Mononuclear cell (primary cell): ENCODE data around the gene SORCS2. TPM values are rescaled to one million over a fixed set of nuclear protein-coding genes. Genes with fewer than 3 reads are reported as not detected.

ENCODE experiments used
- H3K27me3 ChIP-seq: 2 replicates; pipeline ENCODE4 v1.6.0; 2011; ENCODE audit warnings: low read length, control low read depth; ENCODE audit not compliant: insufficient read depth
- H3K4me1 ChIP-seq: 2 replicates; pipeline ENCODE4 v1.5.1; 2011; ENCODE audit warnings: mild to moderate bottlenecking, low read length, control low read depth; ENCODE audit not compliant: insufficient read depth
- H3K4me3 ChIP-seq: 2 replicates; pipeline ENCODE4 v1.5.1; 2011; ENCODE audit warnings: mild to moderate bottlenecking, low read length, moderate library complexity
- H3K9me3 ChIP-seq: 2 replicates; pipeline ENCODE4 v1.5.1; 2011; ENCODE audit warnings: low read depth, mild to moderate bottlenecking, control low read depth, low read length
- total RNA-seq: library from RNA; depleted of rRNA; stranded (reverse); fragments of >200 nt; gene quantifications from one replicate; pipeline ENCODE4 v1.2.3, GENCODE V29; 2012

Gene SORCS2
- total RNA-seq, 1 donor, result 0.10 TPM

DNA sequence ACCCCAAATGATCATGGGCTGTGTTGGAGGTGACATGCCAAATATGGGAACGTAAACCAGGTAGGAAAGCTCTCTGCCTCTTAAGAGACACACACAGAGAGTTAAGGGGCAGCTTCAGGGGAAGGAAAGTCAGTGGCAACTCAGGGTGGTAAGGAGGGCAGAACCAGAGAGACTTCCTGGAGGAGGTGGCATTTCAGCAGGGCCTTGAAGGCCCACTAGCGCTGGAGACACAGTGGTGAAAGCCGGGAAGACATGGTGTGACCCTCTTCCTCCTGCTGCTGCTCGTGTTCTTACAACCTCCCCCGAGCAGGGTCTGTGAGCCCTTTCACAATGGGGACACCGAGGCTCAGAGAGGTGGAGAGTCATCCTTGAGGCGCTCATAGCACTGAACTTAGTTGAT lies 68.2 kb downstream of the SORCS2 start:
- H3K4me1 ChIP-seq, result no peaks in the 10 kb centered on the region
- H3K9me3 ChIP-seq, result no peaks in the 10 kb centered on the region
- no peaks in the 10 kb centered on the region for H3K27me3 ChIP-seq
- no peak overlapping the region for H3K4me3 ChIP-seq

DNA sequence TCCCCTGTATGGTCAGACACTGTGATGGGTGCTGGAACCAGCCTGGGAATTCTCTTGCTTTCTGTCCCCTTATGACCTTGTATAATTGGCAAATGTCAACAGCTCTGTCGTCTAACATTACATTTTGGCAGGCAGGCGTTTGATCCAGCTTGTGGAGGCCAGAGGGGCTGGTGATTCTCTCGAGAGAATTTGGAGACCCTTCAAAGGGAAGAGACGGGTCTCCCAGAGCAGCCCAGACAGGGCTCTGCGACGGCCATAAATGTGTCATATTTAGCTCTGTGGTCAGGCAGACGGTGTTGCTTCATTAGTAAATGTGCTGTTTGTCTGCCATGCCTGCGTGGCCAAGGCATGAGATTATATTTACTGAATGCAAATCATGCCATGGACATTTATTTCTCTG lies 68.7 kb downstream of the SORCS2 start:
- H3K9me3 ChIP-seq, result no peaks in the 10 kb centered on the region
- H3K4me1 ChIP-seq, result no peaks in the 10 kb centered on the region
- no peak overlapping the region for H3K4me3 ChIP-seq
- no peaks in the 10 kb centered on the region for H3K27me3 ChIP-seq

DNA sequence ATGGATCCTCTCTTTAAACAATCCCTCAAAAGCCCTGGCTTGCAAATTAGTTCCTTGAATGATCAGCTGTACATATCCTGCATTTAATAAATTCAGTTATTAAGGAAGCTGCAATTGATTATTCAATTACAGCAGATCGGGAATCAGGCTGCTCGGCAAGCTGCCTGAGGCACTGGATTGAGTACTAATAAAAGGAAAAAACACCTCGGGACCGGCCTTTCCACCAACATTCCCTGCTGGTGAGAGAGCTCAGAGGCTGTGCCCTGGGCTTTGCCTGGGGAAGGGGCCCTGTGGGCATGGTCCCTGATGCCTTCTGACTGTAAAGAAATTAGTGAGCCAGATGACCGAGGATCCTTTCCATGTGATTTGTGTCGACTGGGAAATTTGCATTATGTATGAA lies 69.2 kb downstream of the SORCS2 start:
- Histone ChIP-seq H3K9me3 (no peaks in the 10 kb centered on the region), H3K4me1 (no peaks in the 10 kb centered on the region), H3K27me3 (no peaks in the 10 kb centered on the region), H3K4me3 (no peak overlapping the region)

DNA sequence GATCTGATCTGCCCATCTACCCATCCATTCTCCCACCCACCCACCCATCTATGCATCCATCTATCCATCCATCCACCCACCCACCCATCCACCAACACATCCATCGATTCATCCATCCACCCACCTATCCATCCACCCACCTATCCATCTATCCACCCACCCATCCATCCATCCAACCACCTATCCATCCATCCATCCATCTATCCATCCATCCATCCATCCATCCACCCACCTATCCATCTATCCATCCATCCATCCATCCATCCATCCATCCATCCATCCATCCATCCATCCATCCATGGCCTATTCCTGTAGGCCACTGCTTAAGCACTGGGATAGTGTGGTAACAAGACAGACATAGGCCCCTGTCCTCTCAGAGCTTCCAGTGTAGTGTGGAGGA lies 69.8 kb downstream of the SORCS2 start:
- Histone ChIP-seq H3K9me3 (no peaks in the 10 kb centered on the region), H3K27me3 (no peaks in the 10 kb centered on the region), H3K4me1 (no peaks in the 10 kb centered on the region), H3K4me3 (no peak overlapping the region)

DNA sequence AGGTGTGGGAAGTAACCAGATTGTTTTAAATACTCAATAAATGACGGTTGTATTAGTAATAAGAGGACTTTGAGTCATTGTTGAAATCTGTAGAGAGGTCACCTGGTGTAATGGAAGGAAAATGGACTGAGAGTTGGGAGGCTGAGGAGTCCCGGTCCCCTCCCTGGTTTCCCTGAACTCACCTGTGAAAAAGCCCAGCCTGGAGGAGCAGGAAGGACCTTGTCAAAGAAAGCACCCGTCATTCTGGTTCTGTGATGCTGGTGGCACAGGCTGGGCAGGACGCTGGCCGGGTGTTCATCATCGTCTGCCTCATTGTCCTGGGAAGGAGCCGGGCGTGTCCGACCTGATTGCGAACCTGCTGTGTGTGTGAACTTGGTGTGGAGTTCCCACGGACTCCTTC lies 70.8 kb downstream of the SORCS2 start:
- Histone ChIP-seq H3K9me3 (no peaks in the 10 kb centered on the region), H3K4me1 (no peaks in the 10 kb centered on the region), H3K4me3 (no peak overlapping the region), H3K27me3 (no peaks in the 10 kb centered on the region)

DNA sequence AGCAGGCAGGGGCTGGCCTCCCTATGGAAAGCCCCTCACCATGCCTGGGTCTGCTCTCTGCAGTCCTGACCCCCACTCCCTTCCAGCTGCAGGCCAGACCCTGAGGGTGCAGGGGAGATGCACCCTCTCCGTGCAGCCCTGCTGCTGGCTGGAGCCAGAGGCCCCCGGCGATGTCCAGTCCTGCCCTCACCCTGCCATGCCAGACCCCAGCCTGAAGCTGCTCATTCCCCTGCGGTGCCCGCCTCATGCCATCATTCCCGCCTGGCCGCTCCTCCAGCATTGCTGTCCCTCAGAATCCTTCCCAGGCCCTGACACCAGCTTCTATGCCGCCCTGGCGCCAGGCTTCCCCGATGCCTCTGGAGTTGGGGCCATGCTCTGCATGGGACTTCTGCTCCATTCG lies 72.4 kb downstream of the SORCS2 start:
- no peaks in the 10 kb centered on the region for H3K4me1 ChIP-seq
- H3K27me3 ChIP-seq, result no peaks in the 10 kb centered on the region
- H3K9me3 ChIP-seq, result no peaks in the 10 kb centered on the region
- H3K4me3 ChIP-seq, result no peak overlapping the region

DNA sequence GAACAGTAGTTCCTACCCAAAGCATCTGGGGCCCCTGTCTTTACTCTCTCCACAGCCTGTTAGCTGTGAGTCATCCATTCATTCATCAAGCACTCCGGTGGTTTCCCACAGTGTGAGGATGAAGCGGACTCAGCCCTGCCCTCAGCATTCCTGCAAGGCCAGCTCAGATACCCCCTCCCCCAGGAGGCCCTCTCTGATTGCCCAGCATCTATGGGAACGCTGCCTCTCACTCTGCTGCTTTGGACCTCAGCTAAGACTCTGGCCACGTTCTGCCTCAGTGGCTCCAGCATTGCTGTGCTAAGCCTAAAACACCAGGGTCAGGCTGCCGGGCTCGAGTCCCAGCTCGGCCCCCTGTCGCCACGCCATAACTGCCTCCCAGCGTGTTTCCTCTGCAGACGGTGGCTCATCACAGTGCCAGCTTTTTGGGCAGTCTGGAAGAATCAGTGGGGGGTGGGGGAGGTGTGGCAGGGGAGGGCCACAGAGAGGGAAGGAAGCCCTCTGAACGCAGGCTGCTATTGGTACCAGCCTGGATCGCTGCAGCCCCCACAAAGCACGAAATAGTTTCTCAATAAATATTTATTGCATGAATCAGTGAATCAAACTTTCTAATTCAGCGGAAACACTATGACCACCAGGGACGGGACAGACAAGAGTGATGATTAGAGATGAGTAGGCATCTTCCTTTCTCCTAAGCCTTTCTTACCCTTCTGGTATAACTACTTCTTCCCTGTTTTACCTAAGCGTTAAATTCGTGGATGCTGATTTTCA lies 74.4 kb downstream of the SORCS2 start:
- H3K4me3 ChIP-seq, result no peak overlapping the region
- no peaks in the 10 kb centered on the region for H3K9me3 ChIP-seq
- H3K4me1 ChIP-seq, result no peaks in the 10 kb centered on the region
- H3K27me3 ChIP-seq, result no peaks in the 10 kb centered on the region

DNA sequence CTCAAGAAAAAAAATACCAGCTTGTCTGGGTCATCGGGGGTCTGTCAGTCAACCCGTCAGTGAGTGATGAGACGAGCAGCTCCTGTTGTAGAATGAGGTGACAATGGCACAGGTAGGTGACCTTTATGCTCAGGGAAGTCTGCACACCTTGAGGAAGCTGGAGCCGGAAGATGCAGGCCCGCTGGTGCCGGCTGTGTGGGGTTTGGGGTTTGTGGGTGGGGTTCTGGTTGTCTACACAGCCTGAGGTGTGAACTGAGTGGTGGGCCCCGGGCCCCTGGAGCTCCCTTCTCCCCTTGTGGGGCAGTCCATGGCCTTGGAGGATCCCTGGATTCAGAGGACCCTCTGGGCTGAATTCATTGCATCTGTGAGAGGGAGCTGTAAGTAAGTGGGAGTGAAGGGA lies 75.5 kb downstream of the SORCS2 start:
- no peaks in the 10 kb centered on the region for H3K27me3 ChIP-seq
- H3K9me3 ChIP-seq, result no peaks in the 10 kb centered on the region
- no peak overlapping the region for H3K4me3 ChIP-seq
- H3K4me1 ChIP-seq, result no peaks in the 10 kb centered on the region

DNA sequence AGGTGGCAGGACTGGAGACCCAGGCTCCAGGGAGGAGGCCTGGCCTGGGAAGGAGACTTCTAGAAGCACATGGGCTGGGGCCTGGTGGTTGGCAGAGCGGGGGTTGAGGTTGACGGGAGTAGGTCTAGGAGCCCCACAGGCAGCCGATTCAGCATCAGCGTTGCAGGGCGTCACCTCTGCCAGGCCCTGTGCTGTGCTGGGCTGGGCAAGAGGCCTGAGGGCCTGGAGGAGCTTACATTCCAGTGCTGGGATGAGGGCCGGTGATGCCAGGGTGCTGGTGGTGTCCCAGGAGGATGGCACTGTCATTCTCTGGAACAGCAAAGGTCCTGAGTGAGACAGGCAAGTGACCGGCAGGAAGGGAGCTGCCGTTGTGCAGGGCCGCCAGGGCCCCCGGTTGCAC lies 76.6 kb downstream of the SORCS2 start:
- no peaks in the 10 kb centered on the region for H3K9me3 ChIP-seq
- no peaks in the 10 kb centered on the region for H3K4me1 ChIP-seq
- H3K27me3 ChIP-seq, result no peaks in the 10 kb centered on the region
- no peak overlapping the region for H3K4me3 ChIP-seq

DNA sequence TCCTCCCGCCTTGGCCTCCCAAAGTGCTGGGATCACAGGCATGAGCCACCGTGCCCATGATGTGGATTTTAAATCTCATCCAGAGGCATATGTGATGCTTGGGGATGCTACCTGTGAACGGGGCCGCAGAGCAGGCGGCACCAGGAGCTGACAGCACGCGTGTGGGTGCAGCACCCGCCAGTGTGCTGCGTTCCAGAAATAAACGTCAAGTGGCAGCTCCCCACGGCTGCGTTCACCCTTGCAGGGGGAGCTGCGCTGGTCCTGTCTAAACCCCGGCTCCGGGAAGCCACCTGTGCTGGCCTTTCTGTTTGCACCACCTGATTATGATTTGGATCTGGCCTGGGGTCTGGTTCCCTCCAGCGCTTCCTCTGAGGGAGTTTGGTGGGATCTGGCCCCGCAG lies 77.8 kb downstream of the SORCS2 start:
- H3K9me3 ChIP-seq, result no peaks in the 10 kb centered on the region
- no peaks in the 10 kb centered on the region for H3K4me1 ChIP-seq
- no peak overlapping the region for H3K4me3 ChIP-seq
- no peaks in the 10 kb centered on the region for H3K27me3 ChIP-seq

DNA sequence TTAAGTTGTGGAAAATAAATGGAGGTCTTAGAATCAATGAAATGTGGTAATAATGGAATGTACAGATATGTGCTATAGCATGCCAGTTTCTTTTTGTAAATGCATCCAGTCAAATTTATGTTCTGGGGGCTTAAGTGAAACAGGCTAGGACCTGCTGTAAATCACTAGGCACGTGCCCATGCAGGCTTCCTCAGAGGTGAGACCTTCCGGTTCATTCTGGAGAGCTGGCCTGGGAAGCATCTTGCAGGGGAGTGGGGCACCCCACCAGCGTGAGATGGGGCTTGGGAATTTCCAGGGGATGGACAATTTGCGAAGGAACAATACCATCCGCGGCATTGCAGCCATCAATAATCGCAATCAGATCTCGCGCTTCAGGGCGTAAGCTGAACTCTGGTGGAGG lies 80.1 kb downstream of the SORCS2 start:
- Histone ChIP-seq H3K4me3 (no peak overlapping the region), H3K27me3 (no peaks in the 10 kb centered on the region), H3K4me1 (no peaks in the 10 kb centered on the region), H3K9me3 (no peaks in the 10 kb centered on the region)

DNA sequence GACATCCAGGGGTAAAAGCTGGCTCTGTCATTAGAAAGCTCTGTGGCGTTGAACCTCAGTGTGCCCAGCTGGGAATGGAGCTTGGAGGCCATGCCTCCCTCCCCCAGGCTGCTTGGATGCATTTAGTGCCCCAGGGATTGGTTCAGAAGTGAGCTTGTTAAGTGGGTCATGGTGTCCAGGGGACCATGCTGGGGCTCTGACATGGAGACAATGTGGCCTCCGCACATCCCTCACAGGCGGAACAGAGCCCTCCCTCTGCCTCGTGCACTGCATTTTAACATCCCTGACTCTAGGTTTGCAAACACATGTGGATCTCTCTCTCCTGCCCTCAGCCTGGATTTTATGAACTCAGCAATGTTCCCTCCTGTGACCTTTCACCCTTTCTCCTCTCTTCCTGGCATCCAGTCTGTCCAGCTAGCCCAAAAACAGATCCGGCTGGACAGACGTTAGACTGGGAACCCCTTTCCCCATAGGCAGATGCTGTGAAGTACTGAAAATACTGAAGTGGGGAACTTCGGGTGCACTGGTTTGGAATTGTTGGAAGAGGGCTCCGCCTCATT lies 81.5 kb downstream of the SORCS2 start:
- Histone ChIP-seq H3K27me3 (no peaks in the 10 kb centered on the region), H3K9me3 (no peaks in the 10 kb centered on the region), H3K4me1 (no peaks in the 10 kb centered on the region), H3K4me3 (no peak overlapping the region)

DNA sequence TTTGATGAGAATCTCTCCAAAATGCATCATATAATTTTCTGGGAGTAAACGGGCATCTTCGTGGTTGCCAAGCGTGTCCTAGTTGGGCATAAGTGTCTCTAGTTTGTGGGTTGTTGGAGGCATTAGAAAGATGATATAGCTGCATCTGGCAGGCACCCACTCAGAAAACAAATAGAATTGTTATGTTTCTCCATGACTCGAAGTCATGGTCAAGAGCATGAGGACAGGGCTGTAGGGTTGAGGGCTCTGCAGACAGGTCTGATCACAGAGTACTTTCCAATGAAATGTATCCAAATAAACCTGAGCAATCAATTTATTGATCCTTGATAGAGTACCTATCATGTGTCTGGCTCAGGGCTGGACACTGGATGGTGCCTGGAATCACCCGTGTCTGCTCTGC lies 82.7 kb downstream of the SORCS2 start:
- Histone ChIP-seq H3K9me3 (no peaks in the 10 kb centered on the region), H3K27me3 (no peaks in the 10 kb centered on the region), H3K4me3 (no peak overlapping the region), H3K4me1 (no peaks in the 10 kb centered on the region)

DNA sequence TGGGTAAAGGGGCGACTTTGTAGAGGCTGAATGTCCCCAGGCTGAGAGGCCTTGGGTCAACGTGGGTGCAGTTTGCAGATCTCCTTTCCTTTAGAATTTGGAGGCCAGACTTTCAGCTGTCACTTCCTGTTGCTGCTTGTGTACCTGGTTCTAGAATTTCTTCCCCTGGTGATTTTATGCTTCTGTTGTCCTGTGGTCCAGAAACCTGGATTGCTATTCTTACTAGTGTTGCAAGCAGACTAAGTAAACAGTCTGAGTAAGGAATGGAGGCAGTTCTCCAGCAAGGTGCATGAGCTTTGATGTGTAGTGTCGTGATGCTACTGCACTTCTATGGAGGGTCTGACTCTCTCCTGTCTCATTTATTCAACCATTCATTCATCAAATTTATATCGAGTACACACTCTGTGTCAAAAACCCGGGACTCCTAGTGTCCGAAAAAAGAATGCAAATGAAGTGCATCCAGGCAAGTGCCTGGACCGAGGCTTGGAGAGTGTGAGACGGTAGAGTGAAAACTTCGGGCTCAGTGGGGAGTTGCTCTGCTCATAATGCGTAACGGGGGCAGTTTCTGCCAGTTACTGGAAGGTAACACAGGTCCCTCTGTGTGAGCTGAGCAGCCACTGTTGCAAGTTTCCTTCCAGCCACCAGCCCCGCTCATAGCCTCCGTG lies 83.3 kb downstream of the SORCS2 start:
- Histone ChIP-seq H3K4me1 (no peaks in the 10 kb centered on the region), H3K9me3 (no peaks in the 10 kb centered on the region), H3K4me3 (no peak overlapping the region)

DNA sequence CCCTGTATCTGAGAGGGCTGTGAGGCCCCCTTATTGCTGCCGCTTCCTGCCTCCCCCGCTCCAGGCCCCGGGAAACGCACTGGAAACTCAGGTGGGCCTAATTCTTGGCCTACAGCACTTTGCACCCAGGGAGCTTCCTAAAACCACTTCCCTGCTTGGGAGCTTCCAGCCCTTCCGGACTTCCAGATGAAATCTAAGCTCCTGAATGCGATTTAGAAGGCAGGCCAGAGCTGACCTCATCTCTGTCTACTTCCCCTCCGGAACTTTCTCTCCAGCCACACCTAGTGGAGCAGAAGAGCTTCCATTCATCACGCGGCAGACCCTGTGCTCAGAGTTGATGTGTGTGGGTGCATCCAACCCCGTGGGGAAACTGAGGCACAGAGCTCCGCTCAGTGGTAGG lies 84.2 kb downstream of the SORCS2 start:
- Histone ChIP-seq H3K27me3 (no peaks in the 10 kb centered on the region), H3K4me1 (no peaks in the 10 kb centered on the region), H3K9me3 (no peaks in the 10 kb centered on the region), H3K4me3 (no peak overlapping the region)

More for the DNA sequence above, 83.3 kb downstream of the SORCS2 start:
- no peaks in the 10 kb centered on the region for H3K27me3 ChIP-seq
